CD14-positive monocyte (primary cell): ENCODE data around the gene TAS1R1. TPM values are rescaled to one million over a fixed set of nuclear protein-coding genes. Genes with fewer than 3 reads are reported as not detected.

Experiments used
- DNase-seq, 3 donors: peaks; one replicate each; pipeline ENCODE4 v3.0.0-alpha.2; 2011 to 2022
- H2AFZ ChIP-seq: 2 replicates; pipeline ENCODE4 v1.6.0; 2012; ENCODE audit warnings: mild to moderate bottlenecking, low read depth, low read length, inconsistent platforms; ENCODE audit not compliant: insufficient read depth, poor library complexity, severe bottlenecking
- H3K27ac ChIP-seq, 2 donors: 1 replicate in 1 of 2; 2 replicates in 1 of 2; pipeline ENCODE4 v1.5.1; 2012 to 2013; ENCODE audit warnings: low read length in 2 of 2, control low read depth in 1 of 2, inconsistent platforms in 1 of 2, low read depth in 1 of 2, mild to moderate bottlenecking in 1 of 2
- H3K27me3 ChIP-seq, 2 donors: one replicate each; pipeline versions ENCODE4 v1.6.0 to v1.6.1; 2011 to 2013; ENCODE audit warnings: low read length in 2 of 2; ENCODE audit not compliant: control insufficient read depth in 2 of 2, insufficient read depth in 2 of 2
- H3K36me3 ChIP-seq, 2 donors: replicated peaks in 1 of 2; 1 replicate in 1 of 2; 2 replicates in 1 of 2; pipeline versions ENCODE4 v1.5.1 to v1.6.1; 2012 to 2013; ENCODE audit warnings: low read length in 2 of 2, control low read depth in 1 of 2, inconsistent platforms in 1 of 2, mild to moderate bottlenecking in 1 of 2; ENCODE audit not compliant: insufficient read depth in 2 of 2, control insufficient read depth in 1 of 2
- H3K4me1 ChIP-seq, 2 donors: 1 replicate in 1 of 2; 2 replicates in 1 of 2; pipeline versions ENCODE4 v1.5.1 to v1.6.1; 2012 to 2013; ENCODE audit warnings: low read length in 2 of 2, control low read depth in 1 of 2, inconsistent platforms in 1 of 2, mild to moderate bottlenecking in 1 of 2, moderate library complexity in 1 of 2; ENCODE audit not compliant: insufficient read depth in 2 of 2, control insufficient read depth in 1 of 2
- H3K4me2 ChIP-seq: replicated peaks from 2 replicates; pipeline ENCODE3; 2012; ENCODE audit warnings: low read length, moderate library complexity, mild to moderate bottlenecking; ENCODE audit not compliant: poor library complexity, severe bottlenecking; ENCODE audit errors: extremely low read depth
- H3K4me3 ChIP-seq, 3 experiments: fragments of 200-600 bp in 1 of 3; sonication (generic) in 1 of 3; replicated peaks in 1 of 3; 1 replicate in 2 of 3; 2 replicates in 1 of 3; pipeline ENCODE4 v1.5.1; 2011 to 2013; ENCODE audit warnings: low read length in 3 of 3, mild to moderate bottlenecking in 3 of 3, control low read depth in 2 of 3, low read depth in 2 of 3, inconsistent platforms in 1 of 3, moderate library complexity in 1 of 3
- H3K79me2 ChIP-seq: 2 replicates; pipeline ENCODE4 v1.6.0; 2012; ENCODE audit warnings: mild to moderate bottlenecking, control low read depth, inconsistent platforms, low read length, moderate library complexity; ENCODE audit not compliant: insufficient read depth
- H3K9ac ChIP-seq: 2 replicates; pipeline ENCODE4 v1.6.0; 2017; ENCODE audit warnings: low read length, mild to moderate bottlenecking; ENCODE audit not compliant: insufficient read depth, poor library complexity, severe bottlenecking
- H3K9me3 ChIP-seq, 2 donors: replicated peaks in 1 of 2; 1 replicate in 1 of 2; 2 replicates in 1 of 2; pipeline versions ENCODE4 v1.5.1 to v1.6.1; 2012 to 2013; ENCODE audit warnings: low read length in 2 of 2, control low read depth in 1 of 2; ENCODE audit not compliant: control insufficient read depth in 1 of 2, insufficient read depth in 1 of 2
- H4K20me1 ChIP-seq: 2 replicates; pipeline ENCODE4 v1.6.0; 2012; ENCODE audit warnings: mild to moderate bottlenecking, low read length, control low read depth, moderate library complexity; ENCODE audit not compliant: insufficient read depth
- H3K27ac Mint-ChIP-seq, 7 donors: one replicate each; pipeline ENCODE4 v1.8.0; 2020; ENCODE audit warnings: mild to moderate bottlenecking in 7 of 7, mixed read lengths in 7 of 7, moderate library complexity in 6 of 7, inconsistent platforms in 2 of 7
- H3K27me3 Mint-ChIP-seq, 3 donors: one replicate each; pipeline ENCODE4 v1.8.0; 2021 to 2022; ENCODE audit warnings: low read depth in 3 of 3, mild to moderate bottlenecking in 3 of 3, mixed read lengths in 3 of 3, moderate library complexity in 3 of 3, inconsistent platforms in 1 of 3
- H3K36me3 Mint-ChIP-seq, 2 donors: one replicate each; pipeline ENCODE4 v1.8.0; 2020; ENCODE audit warnings: mixed read lengths in 2 of 2, inconsistent platforms in 1 of 2, mild to moderate bottlenecking in 1 of 2
- H3K4me1 Mint-ChIP-seq: one replicate; pipeline ENCODE4 v1.8.0; 2020; ENCODE audit warnings: mild to moderate bottlenecking, mixed read lengths
- H3K4me3 Mint-ChIP-seq, 2 donors: one replicate each; pipeline ENCODE4 v1.8.0; 2020; ENCODE audit warnings: mild to moderate bottlenecking in 2 of 2, mixed read lengths in 2 of 2, moderate library complexity in 1 of 2
- H3K9me3 Mint-ChIP-seq, 7 donors: one replicate each; pipeline ENCODE4 v1.8.0; 2020 to 2022; ENCODE audit warnings: mixed read lengths in 7 of 7, mild to moderate bottlenecking in 6 of 7, moderate library complexity in 6 of 7, inconsistent platforms in 2 of 7
- WGBS: methylation state at CpG from one replicate; pipeline ENCODE4 v1.1.5; 2013; ENCODE audit warnings: missing lambda C conversion rate; ENCODE audit not compliant: insufficient coverage; 5-methylcytosine and 5-hydroxymethylcytosine counted together
- intact Hi-C, 2 donors: fragments of 100-400 bp; cut with micrococcal nuclease; formaldehyde crosslinking; loops; one replicate each; pipeline versions ENCODE4 v1.15.0 to v1.15.1; 2023
- polyA plus RNA-seq, 3 donors: library from polyadenylated mRNA; depleted of rRNA in 1 of 3; unstranded in 2 of 3; stranded (reverse) in 1 of 3; fragments of 300-500 nt in 2 of 3; fragments of >200 nt in 1 of 3; fragmentation: Illumina TruSeq in 2 of 3; gene quantifications; 1 replicate in 2 of 3; 2 replicates in 1 of 3; pipeline ENCODE4 v1.2.3, GENCODE V29; 2012 to 2021
- TF ChIP-seq, protein P1 (sequence below): fragments of 200-600 bp; IDR thresholded peaks from one replicate; pipeline ENCODE4 v1.8.0; 2022; ENCODE audit warnings: antibody characterized with exemption, mild to moderate bottlenecking

Gene TAS1R1
- polyA plus RNA-seq, 3 donors: not detected

GRCh38 chr1:6600410-6601048 is 45.4 kb downstream of the TAS1R1 start:
- Histone ChIP-seq H3K9me3 (no peaks in the 10 kb centered on the region), H3K9ac (peak overlapping the region; percentile 97), H3K4me2 (peak overlapping the region; percentile 94), H3K4me3 (peak overlapping the region; percentile 64 to 93 (median 78)), H2AFZ (peak overlapping the region; percentile 22), H3K79me2 (peaks cover 69% of the 10 kb centered on the region), H4K20me1 (peaks cover 68% of the 10 kb centered on the region), H3K4me1 (peaks cover 40 to 67% of the 10 kb centered on the region in 2 donors), H3K27me3 (no peaks in the 10 kb centered on the region), H3K27ac (peak overlapping the region; percentile 92 to 99), H3K36me3 (peaks cover 25 to 27% of the 10 kb centered on the region in 2 donors)
- DNase-seq: peak in 1 of 3 donors; percentile 22
- Mint-ChIP-seq H3K27me3 (no peaks in the 10 kb centered on the region), H3K36me3 (peaks cover 26 to 41% of the 10 kb centered on the region in 2 donors), H3K4me3 (peak overlapping the region; percentile 89 to 95), H3K4me1 (peaks cover 43% of the 10 kb centered on the region), H3K27ac (peak overlapping the region; percentile 92 to 98 (median 96)), H3K9me3 (peaks cover 0 to 2% (median 0%) of the 10 kb centered on the region in 7 donors)
- WGBS: 0% methylated on average over 7 of the region's 10 CpGs
- intact Hi-C loops: loop anchor here in 1 of 2 donors (2.0 to 10.0 kb wide), 2 partner anchors 20 to 184 kb away; partner anchors contain the start of gene CAMTA1
- TF ChIP-seq, protein P1, sequence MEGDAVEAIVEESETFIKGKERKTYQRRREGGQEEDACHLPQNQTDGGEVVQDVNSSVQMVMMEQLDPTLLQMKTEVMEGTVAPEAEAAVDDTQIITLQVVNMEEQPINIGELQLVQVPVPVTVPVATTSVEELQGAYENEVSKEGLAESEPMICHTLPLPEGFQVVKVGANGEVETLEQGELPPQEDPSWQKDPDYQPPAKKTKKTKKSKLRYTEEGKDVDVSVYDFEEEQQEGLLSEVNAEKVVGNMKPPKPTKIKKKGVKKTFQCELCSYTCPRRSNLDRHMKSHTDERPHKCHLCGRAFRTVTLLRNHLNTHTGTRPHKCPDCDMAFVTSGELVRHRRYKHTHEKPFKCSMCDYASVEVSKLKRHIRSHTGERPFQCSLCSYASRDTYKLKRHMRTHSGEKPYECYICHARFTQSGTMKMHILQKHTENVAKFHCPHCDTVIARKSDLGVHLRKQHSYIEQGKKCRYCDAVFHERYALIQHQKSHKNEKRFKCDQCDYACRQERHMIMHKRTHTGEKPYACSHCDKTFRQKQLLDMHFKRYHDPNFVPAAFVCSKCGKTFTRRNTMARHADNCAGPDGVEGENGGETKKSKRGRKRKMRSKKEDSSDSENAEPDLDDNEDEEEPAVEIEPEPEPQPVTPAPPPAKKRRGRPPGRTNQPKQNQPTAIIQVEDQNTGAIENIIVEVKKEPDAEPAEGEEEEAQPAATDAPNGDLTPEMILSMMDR: no peak

DNA sequence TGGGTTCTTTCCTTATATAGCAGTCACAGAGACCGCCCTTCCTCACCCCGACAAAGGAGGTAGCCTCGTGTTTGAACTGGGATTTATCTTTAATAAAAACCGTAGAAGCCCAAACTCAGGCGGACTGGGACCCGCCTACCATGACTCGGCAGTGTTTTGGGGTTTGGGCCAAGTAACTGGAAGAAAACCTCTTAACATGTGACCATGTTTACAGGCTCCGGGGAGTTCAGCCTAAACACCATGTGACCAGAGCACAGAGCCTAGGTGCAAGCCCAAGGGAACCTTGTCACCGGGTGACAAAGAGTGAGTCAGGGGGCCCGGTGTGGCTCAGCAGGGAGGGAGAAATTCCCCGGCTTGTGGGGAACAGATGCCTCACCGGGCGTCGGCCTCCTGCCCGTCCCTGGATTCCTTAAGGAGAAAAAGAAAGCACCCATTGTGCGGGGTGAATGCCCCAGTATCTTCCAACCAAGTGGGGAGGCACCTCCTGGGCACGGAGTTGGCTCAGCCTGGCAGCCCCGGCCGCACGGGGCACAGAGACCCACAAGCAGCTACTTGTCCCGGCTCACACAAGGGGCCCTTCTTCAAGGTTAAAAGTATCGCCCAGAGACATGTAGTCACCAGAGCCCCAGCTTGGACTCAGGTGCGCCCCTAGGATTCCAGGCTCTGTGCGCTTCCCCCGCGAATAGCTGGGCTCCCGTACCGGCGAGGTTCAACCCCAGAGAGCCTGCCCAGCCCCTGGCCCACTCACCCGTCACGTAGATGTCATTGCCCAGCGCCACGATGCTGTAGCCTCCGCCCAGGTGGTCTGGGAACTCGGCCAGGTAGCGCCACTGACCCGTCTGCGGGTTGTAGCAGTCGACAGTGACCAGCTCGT is 46.2 kb downstream of the TAS1R1 start:
- Histone ChIP-seq H2AFZ (peak overlapping the region; percentile 22), H3K27ac (peak overlapping the region; percentile 92 to 99), H3K9ac (peak overlapping the region; percentile 97), H3K79me2 (peaks cover 61% of the 10 kb centered on the region), H4K20me1 (peaks cover 61% of the 10 kb centered on the region), H3K4me1 (peaks cover 40 to 67% of the 10 kb centered on the region in 2 donors), H3K36me3 (peaks cover 17 to 20% of the 10 kb centered on the region in 2 donors), H3K4me2 (peak overlapping the region; percentile 94), H3K27me3 (no peaks in the 10 kb centered on the region), H3K4me3 (peak overlapping the region; percentile 64 to 93 (median 78)), H3K9me3 (no peaks in the 10 kb centered on the region)
- Mint-ChIP-seq H3K27me3 (peaks cover under 1 to 2% (median 2%) of the 10 kb centered on the region in 3 donors), H3K36me3 (peaks cover 18 to 33% of the 10 kb centered on the region in 2 donors), H3K4me3 (peak overlapping the region; percentile 89 to 95), H3K9me3 (peaks cover 0 to 2% (median 0%) of the 10 kb centered on the region in 7 donors), H3K27ac (peak overlapping the region; percentile 92 to 98 (median 96)), H3K4me1 (peaks cover 36% of the 10 kb centered on the region)
- WGBS: under 1% methylated on average over 31 of the region's 40 CpGs
- intact Hi-C loops: loop anchor here in 1 of 2 donors (2.0 to 10.0 kb wide), 2 partner anchors 20 to 184 kb away; partner anchors contain the start of gene CAMTA1
- TF ChIP-seq, protein P1: no peak
- DNase-seq: peak; percentile 94 to 98 (median 95)
